ENCODE data around the gene CRACR2B.

The CRACR2B gene

GRCh38 chr11:854601-855329 is 27.0 kb downstream of the CRACR2B start:
- DNase-seq (ENCODE audit: low read depth) = no peak

GRCh38 chr11:855330-855674 is 27.6 kb downstream of the CRACR2B start:
- DNase-seq (ENCODE audit: low read depth) = no peak

DNA sequence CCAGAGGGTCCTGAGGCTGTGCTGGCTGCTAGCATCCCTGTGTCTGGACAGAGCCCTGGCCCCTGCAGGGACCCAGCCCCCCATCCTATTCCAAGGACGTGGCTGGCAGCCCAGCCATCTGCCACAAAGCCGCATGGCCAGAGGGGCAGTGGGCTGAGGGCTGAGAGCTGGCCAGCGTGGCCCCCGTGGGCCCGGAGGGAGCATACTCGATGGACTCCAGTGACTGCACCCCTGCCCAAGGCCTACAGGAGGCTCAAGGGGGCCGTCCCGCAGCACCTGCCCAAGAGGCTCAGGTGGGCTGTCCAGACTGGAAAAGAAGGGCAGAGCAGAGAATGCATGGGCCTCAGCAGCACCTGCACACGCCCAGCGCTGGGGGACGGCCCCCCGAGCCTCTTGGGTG is 28.1 kb downstream of the CRACR2B start:
- DNase-seq (ENCODE audit: low read depth) = no peak

DNA sequence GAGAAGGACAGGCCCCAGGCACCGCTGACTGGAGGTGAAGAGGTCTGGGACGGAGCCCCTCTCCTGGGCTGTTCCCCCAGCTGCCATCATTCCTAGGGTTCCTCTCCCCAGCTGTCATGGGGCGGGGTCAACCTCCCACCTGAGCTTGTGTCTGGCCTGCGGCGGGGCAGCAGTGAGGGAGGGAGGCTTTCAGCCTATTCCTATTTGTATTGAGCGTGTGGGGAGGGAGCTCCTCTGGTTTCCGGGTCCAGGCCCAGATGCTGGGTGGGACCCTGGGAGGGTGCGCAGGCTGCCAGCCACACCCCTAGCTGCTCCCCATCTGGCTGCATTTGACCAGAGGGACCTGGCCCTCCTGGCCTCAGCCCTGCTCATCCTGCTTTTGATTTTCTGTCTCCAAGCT is 28.7 kb downstream of the CRACR2B start:
- no peak for DNase-seq (ENCODE audit: low read depth)

DNA sequence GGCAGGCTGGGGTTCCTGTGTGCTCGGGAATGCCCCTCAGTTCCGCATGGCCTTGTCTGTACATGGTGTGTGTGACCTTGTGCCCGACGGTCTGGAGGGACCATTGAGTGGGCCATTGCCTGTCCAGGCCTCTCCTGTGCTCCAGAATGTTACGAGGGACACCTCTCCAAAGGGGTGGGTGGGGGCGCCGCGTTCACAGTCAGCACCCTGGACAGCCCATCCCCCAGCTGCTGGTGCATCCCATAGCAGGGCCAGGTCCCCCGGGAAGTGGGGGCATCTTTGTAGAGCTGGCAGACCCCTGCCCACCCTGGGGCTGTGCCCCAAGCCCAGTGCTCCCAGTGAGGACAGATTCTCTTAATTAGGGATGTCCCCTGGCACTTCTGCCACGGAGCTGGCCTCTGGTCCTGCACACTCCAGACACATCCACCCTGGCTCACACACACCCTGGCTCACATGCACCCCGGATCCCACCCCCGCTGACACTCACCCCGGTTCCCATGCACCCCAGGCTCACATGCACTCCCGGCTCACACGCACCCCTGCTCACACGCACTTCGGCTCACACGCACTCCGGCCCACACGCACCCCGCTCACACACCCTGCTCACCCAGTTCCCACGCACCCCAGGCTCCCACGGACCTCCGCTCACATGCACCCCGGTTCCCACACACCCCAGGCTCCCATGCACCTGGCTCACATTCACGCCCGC is 30.5 kb downstream of the CRACR2B start:
- no peak for DNase-seq (ENCODE audit: low read depth)

- DNase-seq (ENCODE audit: low read depth) = no peak
These were observed 31.1 kb downstream of the CRACR2B start for GRCh38 chr11:858762-859339.

DNA sequence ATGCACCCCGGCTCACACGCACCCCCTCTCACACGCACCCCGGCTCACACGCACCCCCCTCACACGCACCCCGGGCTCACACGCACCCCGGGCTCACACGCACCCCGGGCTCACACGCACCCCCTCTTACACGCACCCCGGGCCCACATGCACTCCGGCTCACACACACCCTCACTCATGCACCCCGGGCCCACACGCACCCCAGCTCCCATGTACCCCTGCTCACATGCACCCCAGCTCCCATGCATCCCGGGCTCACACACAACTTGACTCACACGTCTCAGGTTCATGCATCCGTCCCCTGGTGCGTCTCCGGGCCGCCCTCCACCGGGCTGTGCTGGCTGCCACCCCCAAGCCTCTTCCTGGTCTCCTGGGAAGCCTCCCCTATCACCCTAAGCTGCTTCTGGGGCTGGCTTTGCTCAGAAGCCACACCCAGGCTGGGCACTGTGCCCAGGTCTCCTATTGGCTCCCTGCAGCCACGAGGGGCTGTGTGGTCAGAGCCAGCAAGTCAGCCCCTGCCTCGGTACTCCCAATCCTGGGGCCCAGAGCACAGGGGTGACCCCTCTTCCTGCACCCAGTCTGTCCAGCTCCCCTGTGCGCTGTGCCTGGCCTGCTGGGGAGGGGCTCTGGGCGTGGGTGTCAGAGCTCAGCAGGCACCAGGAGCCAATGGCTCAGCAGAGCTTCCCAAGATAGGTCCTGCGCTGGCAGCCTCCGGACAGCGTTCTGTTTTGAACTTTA is 31.8 kb downstream of the CRACR2B start:
- no peak for DNase-seq (ENCODE audit: low read depth)

DNA sequence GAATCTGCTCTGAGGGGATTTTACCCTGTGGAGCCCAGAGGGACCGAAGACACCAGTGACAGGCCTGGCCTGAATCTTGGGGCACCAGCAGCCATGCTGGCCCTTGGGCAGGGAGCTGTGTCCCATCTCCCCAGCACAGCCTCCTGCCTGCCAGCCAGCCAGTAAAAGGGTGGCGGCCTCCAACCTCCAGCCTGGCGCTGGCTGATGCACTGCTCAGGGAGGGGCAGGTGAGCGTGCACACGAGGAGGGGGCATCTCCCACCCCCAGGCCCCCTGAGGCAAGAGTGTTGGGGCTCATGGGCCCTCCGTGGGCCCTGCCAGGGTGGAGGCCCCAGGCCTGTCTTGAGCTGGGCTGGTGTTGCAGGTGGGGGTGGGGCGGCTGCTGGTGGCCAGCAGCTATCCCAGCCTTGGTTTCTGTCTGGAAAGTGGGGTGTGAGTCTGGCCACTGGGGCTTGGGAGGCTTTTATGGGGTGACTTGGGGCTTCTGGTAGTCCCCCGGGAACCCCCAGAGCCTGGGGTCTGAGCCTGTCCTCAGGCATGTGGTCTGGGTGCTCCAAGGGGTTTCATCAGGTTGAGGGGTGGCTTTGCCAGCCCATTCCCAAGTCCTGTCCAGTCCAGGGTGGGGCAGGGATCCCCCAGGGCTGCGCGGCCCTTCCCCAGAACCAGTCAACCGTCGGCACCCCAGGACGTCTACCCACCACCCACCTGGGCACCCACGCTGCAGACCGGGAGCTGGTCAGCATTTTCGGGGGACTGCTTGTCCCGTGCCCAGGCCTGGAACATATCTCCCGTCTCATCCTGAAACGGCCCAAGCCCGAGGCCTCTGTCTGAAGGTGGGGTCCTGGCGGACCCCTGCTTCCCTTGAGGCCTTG is 32.8 kb downstream of the CRACR2B start:
- DNase-seq (ENCODE audit: low read depth) = no peak

GRCh38 chr11:861105-861479 is 33.4 kb downstream of the CRACR2B start:
- no peak for DNase-seq (ENCODE audit: low read depth)

DNA sequence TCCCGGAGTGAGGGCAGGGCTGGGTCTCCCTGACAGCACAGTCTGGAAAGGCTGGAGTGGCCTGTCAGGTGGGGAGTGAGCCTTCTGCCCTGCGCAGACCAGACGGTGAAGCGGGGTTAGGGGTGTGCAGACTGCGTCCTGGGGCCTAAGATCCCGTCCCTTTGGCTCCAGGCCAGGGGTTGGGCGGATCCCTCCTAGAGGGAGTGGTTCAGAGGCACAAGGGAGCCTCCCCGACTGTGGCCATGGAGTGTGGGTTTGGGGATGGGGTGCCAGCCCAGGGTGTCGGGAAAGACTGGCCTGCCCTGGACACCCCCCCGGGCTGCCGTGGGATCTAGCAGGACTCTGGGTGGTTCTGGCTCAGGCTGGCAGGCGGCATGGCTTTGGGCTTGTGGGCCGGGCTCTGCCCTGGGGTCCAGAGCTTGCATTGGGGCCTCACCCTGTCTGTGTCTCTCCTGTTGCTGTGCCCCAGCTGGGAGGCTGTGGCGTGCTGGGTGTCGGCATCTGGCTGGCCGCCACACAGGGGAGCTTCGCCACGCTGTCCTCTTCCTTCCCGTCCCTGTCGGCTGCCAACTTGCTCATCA is 34.5 kb downstream of the CRACR2B start:
- no peak for DNase-seq (ENCODE audit: low read depth)

GRCh38 chr11:862696-863022 is 34.9 kb downstream of the CRACR2B start:
- no peak for DNase-seq (ENCODE audit: low read depth)

GRCh38 chr11:863023-863909 is 35.5 kb downstream of the CRACR2B start:
- no peak for DNase-seq (ENCODE audit: low read depth)

GRCh38 chr11:863910-864827 is 36.5 kb downstream of the CRACR2B start:
- DNase-seq (ENCODE audit: low read depth) = no peak

GRCh38 chr11:864898-865297 is 37.2 kb downstream of the CRACR2B start:
- no peak for DNase-seq (ENCODE audit: low read depth)

DNA sequence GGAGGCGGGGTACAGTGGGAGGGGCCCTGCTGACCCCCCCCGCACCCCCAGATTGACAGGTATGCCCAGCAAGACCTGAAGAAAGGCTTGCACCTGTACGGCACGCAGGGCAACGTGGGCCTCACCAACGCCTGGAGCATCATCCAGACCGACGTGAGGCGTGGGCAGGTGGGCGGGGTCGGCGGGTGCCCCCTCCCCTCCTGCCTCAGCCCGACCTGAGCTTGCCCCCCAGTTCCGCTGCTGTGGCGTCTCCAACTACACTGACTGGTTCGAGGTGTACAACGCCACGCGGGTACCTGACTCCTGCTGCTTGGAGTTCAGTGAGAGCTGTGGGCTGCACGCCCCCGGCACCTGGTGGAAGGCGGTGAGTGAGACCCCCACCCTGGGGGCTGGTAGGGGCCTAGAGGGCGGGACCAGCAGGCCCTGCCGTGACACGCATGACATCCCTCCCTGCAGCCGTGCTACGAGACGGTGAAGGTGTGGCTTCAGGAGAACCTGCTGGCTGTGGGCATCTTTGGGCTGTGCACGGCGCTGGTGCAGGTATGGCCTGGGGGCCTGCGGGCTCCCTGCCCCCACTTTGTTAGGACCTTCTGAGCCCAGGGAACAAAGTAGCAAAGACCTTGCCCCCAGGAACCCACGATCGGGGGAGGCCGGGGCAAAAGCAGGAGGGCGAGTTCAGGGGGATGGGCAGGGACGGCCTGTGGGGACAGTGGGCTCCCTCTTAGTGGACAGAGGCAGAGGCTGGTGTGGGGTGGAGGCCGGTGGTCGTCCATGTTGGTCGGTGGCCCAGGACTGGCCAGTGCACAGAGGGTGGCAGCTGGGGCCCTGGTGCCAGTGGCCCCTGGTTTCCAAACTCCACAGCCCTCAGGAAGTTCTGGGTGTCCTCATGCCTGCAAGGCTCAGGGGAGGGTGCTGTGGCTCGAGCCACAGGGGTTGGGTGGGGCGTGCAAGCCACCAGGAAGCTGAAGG is 38.0 kb downstream of the CRACR2B start:
- DNase-seq (ENCODE audit: low read depth) = no peak

DNA sequence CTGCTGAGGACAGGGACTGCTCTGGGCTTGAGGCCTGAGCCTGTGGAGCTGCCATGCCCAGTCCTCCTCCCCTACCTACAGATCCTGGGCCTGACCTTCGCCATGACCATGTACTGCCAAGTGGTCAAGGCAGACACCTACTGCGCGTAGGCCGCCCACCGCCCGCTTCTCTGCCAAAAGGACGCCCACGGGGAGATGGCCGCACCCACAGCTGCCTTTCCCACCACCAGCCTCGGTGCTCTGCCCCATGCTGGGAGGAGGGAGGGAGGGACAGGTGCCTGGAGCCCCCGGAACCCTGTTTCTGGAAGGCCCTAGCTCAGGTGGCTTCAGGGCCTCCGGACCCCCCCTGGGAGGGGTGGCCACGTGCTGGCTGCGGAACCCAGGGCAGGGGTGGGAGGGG is 38.8 kb downstream of the CRACR2B start:
- DNase-seq (ENCODE audit: low read depth) = no peak

DNA sequence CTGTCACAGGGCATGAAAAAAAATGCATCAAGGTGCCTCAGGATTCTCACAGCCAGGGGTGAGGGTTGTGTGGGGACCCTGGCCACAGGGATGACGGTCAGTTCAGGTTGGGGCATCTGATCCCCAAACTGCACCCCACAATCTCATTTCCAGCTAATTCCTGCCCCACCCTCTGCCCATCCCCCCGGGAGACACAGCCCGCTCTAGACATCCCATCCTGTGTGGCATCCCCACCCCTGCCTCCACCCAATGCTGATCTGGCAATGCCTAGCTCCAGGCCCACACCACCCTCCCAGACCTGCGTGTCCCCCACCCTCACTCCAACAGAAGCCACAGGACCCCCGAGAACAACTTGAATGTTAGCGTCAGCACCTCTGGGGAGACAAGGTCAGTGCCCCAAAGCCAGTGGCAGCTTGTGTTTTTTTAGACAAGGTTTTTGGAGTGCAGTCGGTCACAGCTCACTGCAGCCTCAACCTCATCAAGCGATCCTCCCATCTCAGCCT is 40.2 kb downstream of the CRACR2B start:
- DNase-seq (ENCODE audit: low read depth) = no peak

DNA sequence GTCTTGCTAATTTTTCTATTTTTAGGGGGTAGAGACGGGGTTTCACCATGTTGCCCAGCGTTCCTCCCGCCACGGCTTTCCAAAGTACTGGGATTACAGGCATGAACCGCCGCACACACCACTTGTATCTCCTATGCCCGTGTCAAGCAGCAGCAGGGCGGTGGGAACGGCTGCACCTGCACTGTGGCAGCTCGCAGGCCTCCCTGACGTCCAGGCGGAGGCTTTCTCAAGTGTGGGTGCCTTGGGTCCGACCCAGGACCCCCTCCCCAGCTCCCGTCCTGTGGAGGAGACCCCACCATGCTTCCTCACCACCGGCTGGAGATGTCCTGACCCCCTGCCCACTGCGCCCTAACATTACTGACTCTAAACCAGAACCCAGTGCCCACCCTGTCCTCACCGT is 40.7 kb downstream of the CRACR2B start:
- DNase-seq (ENCODE audit: low read depth) = no peak

Data from GM04503 (cell line).